ENCODE measurements around the gene ITK.

The ITK gene

DNA sequence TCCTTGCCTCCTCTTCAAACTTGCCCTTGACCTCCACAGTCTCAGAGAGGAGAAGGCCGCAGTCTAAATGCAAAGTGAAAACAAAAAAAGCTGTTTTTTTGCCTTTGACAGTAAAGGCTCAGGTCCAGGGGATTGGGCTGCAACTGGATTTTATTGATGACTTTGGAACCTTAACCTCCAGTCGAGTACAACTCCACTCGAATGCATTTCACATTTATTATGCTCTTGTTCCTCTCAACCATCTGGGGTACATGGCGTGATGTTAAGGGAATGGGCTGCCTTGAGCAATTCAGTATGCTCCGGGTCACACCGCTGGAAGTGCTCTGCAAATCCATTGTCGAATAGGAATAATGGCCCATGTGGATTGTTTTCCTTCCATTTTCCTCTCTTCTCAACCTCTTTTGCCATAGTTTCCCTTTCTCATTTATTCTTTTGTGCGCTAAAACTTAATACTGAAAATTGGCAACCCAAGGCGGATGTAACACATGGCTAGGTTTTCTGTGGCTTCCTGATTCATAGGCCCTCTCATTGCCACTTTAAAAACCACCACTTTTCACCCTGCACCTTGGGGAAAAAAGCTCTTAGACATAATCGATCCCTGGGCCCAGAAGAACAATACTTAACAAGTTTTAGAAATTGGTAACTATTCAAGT lies 34.3 kb downstream of the ITK start:
- DNase-seq (no peak), ATAC-seq (ENCODE audit: insufficient read depth, low read depth) (peak; percentile 33; the same call in 1 of the 3 replicates)
- peak overlapping the region; percentile 86 for H3K27ac ChIP-seq (ENCODE audit: low read length)
- peak overlapping the region; percentile 19; the same call in 1 of the 2 replicates for H3K4me2 ChIP-seq (ENCODE audit: insufficient read depth, low read length)
- no peaks in the 10 kb centered on the region for H3K9me3 ChIP-seq (ENCODE audit: insufficient read depth, low read length, severe bottlenecking)
- no peak for TF ChIP-seq EZH2 (IDR thresholded peaks at IDR 0.05; ENCODE audit: borderline replicate concordance, low read depth, low read length, severe bottlenecking)
- TF ChIP-seq, protein P1, sequence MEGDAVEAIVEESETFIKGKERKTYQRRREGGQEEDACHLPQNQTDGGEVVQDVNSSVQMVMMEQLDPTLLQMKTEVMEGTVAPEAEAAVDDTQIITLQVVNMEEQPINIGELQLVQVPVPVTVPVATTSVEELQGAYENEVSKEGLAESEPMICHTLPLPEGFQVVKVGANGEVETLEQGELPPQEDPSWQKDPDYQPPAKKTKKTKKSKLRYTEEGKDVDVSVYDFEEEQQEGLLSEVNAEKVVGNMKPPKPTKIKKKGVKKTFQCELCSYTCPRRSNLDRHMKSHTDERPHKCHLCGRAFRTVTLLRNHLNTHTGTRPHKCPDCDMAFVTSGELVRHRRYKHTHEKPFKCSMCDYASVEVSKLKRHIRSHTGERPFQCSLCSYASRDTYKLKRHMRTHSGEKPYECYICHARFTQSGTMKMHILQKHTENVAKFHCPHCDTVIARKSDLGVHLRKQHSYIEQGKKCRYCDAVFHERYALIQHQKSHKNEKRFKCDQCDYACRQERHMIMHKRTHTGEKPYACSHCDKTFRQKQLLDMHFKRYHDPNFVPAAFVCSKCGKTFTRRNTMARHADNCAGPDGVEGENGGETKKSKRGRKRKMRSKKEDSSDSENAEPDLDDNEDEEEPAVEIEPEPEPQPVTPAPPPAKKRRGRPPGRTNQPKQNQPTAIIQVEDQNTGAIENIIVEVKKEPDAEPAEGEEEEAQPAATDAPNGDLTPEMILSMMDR (IDR thresholded peaks at IDR 0.05; ENCODE audit: borderline replicate concordance, extremely low read depth, low read length, poor library complexity, severe bottlenecking): no peak
- no peak overlapping the region for H2AFZ ChIP-seq (ENCODE audit: low read depth, low read length)
- H3K79me2 ChIP-seq (ENCODE audit: insufficient read depth, low read length): peaks cover 24% of the 10 kb centered on the region
- H3K4me3 ChIP-seq (ENCODE audit: low read depth in 1 of 2, low read length in 2 of 2): no peak overlapping the region
- peaks cover 81% of the 10 kb centered on the region for H3K4me1 ChIP-seq (ENCODE audit: insufficient read depth, low read length)
- H3K27me3 ChIP-seq (ENCODE audit: insufficient read depth, low read length, poor library complexity): no peaks in the 10 kb centered on the region
- no peaks in the 10 kb centered on the region for H4K20me1 ChIP-seq (ENCODE audit: insufficient read depth, low read length)
- peak overlapping the region; percentile 18; the same call in 1 of the 2 replicates for H3K9ac ChIP-seq (ENCODE audit: low read depth, low read length)
- peaks cover 91% of the 10 kb centered on the region for H3K36me3 ChIP-seq (ENCODE audit: insufficient read depth, low read length)

DNA sequence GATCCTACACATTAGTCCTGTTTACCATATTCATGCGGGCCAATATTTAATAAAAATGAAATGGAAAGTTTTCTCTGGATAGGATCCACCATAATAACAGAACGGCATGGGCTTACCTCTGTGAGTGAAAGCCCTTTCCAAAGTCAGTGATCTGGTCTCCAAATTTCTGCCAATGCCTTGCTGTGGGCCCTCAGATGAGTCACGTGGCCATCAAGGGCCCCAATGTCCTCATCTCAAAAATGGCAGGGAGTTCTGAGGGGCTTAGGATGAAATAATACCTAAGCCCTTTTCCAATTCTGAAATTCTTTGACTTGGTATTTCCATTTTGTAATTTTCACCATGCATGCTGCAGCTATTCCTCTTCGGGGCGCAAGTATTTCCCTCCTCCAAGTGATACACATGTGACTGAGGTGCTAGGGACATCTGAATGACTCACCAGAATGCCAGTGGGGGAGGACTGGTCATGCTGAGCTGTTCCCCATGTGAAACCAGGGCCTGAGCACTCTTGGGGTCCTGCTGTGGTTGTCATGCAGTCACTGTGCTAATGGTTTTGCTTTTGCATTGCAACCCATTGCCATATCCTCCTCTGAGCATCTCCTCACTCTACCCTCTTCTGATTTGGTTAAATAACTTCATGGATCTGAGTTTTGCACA lies 35.0 kb downstream of the ITK start:
- ATAC-seq (ENCODE audit: insufficient read depth, low read depth): no peak
- DNase-seq: no peak
- peak overlapping the region in 1 of 2 experiments; percentile 30; a peak in 1 of 4 replicates for H3K4me3 ChIP-seq (ENCODE audit: low read depth in 1 of 2, low read length in 2 of 2)
- H3K4me2 ChIP-seq (ENCODE audit: insufficient read depth, low read length): peak overlapping the region; percentile 49
- H3K79me2 ChIP-seq (ENCODE audit: insufficient read depth, low read length): peaks cover 26% of the 10 kb centered on the region
- TF ChIP-seq EZH2 (IDR thresholded peaks at IDR 0.05; ENCODE audit: borderline replicate concordance, low read depth, low read length, severe bottlenecking): no peak
- TF ChIP-seq, protein P1 (IDR thresholded peaks at IDR 0.05; ENCODE audit: borderline replicate concordance, extremely low read depth, low read length, poor library complexity, severe bottlenecking): no peak
- peaks cover 93% of the 10 kb centered on the region for H3K36me3 ChIP-seq (ENCODE audit: insufficient read depth, low read length)
- H3K9ac ChIP-seq (ENCODE audit: low read depth, low read length): peak overlapping the region; percentile 10; the same call in 1 of the 2 replicates
- peaks cover 78% of the 10 kb centered on the region for H3K4me1 ChIP-seq (ENCODE audit: insufficient read depth, low read length)
- H3K27ac ChIP-seq (ENCODE audit: low read length): peak overlapping the region; percentile 86
- no peaks in the 10 kb centered on the region for H4K20me1 ChIP-seq (ENCODE audit: insufficient read depth, low read length)
- no peaks in the 10 kb centered on the region for H3K9me3 ChIP-seq (ENCODE audit: insufficient read depth, low read length, severe bottlenecking)
- no peaks in the 10 kb centered on the region for H3K27me3 ChIP-seq (ENCODE audit: insufficient read depth, low read length, poor library complexity)
- H2AFZ ChIP-seq (ENCODE audit: low read depth, low read length): no peak overlapping the region

DNA sequence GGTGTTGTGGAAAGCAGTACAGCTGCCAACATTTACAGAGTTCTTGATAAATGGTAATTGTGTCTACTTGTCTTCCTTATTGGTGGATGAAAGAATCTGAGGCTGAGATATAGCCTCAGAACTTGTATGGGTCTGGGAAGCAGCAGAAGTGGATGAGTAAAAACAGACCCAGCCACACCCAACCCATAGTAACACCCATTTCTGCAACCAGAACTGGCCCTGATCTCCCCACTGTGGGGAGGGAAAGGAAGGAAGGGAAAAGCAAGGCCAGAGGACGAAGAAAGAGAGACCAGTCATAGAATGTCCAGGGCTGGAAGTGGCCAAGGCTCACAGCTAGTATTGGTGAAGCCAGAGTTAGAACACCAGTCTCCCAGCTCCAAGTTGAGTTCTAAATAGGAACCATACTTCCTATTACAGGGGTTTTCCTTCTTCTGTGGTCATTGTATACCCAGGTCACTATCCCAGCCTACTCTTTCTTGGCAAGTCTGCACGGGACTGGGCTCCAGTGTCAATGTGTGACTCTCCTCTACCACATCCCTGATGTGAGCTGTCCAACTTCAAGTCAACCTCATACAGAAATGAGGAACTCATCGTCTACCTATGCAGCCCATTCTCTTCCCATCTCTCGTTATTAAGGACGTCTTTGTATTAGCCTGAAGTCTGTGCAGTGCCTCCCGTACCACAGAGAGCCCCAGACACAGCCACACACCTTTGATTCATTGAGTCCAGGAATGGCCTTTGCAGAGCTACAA lies 35.9 kb downstream of the ITK start:
- Histone ChIP-seq H3K27me3 (ENCODE audit: insufficient read depth, low read length, poor library complexity) (no peaks in the 10 kb centered on the region), H4K20me1 (ENCODE audit: insufficient read depth, low read length) (no peaks in the 10 kb centered on the region), H3K36me3 (ENCODE audit: insufficient read depth, low read length) (peaks cover 92% of the 10 kb centered on the region), H3K4me3 (ENCODE audit: low read depth in 1 of 2, low read length in 2 of 2) (peak overlapping the region in 1 of 2 experiments; percentile 30; a peak in 1 of 4 replicates), H2AFZ (ENCODE audit: low read depth, low read length) (peak overlapping the region; percentile 47; the same call in 1 of the 2 replicates), H3K9me3 (ENCODE audit: insufficient read depth, low read length, severe bottlenecking) (no peaks in the 10 kb centered on the region), H3K4me1 (ENCODE audit: insufficient read depth, low read length) (peaks cover 69% of the 10 kb centered on the region), H3K4me2 (ENCODE audit: insufficient read depth, low read length) (peak overlapping the region; percentile 49), H3K9ac (ENCODE audit: low read depth, low read length) (peak overlapping the region; percentile 50), H3K79me2 (ENCODE audit: insufficient read depth, low read length) (peaks cover 21% of the 10 kb centered on the region), H3K27ac (ENCODE audit: low read length) (peak overlapping the region; percentile 86)
- no peak for TF ChIP-seq EZH2 (IDR thresholded peaks at IDR 0.05; ENCODE audit: borderline replicate concordance, low read depth, low read length, severe bottlenecking)
- TF ChIP-seq, protein P1 (IDR thresholded peaks at IDR 0.05; ENCODE audit: borderline replicate concordance, extremely low read depth, low read length, poor library complexity, severe bottlenecking): no peak
- peak; percentile 9 for ATAC-seq (ENCODE audit: insufficient read depth, low read depth)
- DNase-seq: no peak

Data from DND-41 (cell line).